PC-3 (cell line): Measurements from ENCODE around the gene CEP83. TPM values are rescaled to one million over a fixed set of nuclear protein-coding genes. Genes with fewer than 3 reads are reported as not detected.

Source experiments
- ATAC-seq: fragments of 200-7000 bp; cut with Tn5 transposase; 2 replicates; pipeline ENCODE4 v1.9.1; 2020; ENCODE audit warnings: mild to moderate bottlenecking, moderate library complexity
- BruUV-seq: library from RNA; stranded (reverse); fragments of 400-500 nt; replicated peaks from 2 replicates; lab custom pipeline; 2021; lab: Mats Ljungman, UMichigan
- CTCF ChIA-PET: fragments of 300-600 bp; sonication (Branson Sonifier 250); formaldehyde crosslinking; loops from one replicate; lab custom pipeline; 2022; ENCODE audit warnings: antibody characterized with exemption; lab: Charles Lee
- POLR2A ChIA-PET: fragments of 300-600 bp; sonication (Branson Sonifier 250); formaldehyde crosslinking; loops from one replicate; lab custom pipeline; 2022; ENCODE audit warnings: antibody characterized with exemption; ENCODE audit not compliant: unreplicated experiment; lab: Charles Lee
- DNase-seq: peaks from one replicate; pipeline ENCODE4 v3.0.0-alpha.2; 2015
- H2AFZ ChIP-seq: fragments of 300-600 bp; sonication (generic); 2 replicates; pipeline ENCODE4 v1.6.0; 2016; ENCODE audit warnings: antibody characterized with exemption, low read length
- H3F3A ChIP-seq: fragments of 300-600 bp; sonication (generic); one replicate; pipeline ENCODE4 v1.6.0; 2017; ENCODE audit warnings: antibody characterized with exemption, low read length, control low read depth, mild to moderate bottlenecking; ENCODE audit not compliant: unreplicated experiment
- H3K27ac ChIP-seq: fragments of 300-600 bp; sonication (generic); 2 replicates; pipeline ENCODE4 v1.5.1; 2016; ENCODE audit warnings: mild to moderate bottlenecking, low read length
- H3K27me3 ChIP-seq: fragments of 300-600 bp; sonication (generic); 2 replicates; pipeline ENCODE4 v1.6.1; 2016; ENCODE audit warnings: low read length, mixed read lengths
- H3K36me3 ChIP-seq: fragments of 300-600 bp; sonication (generic); 2 replicates; pipeline ENCODE4 v1.6.1; 2016; ENCODE audit warnings: low read depth, mixed run types, low read length, mixed read lengths
- H3K4me1 ChIP-seq: fragments of 300-600 bp; sonication (generic); 2 replicates; pipeline ENCODE4 v1.5.1; 2016; ENCODE audit warnings: low read length; ENCODE audit not compliant: insufficient read depth
- H3K4me2 ChIP-seq: fragments of 300-600 bp; sonication (generic); 2 replicates; pipeline ENCODE4 v1.6.0; 2016; ENCODE audit warnings: low read length
- H3K4me3 ChIP-seq: fragments of 300-600 bp; sonication (generic); 2 replicates; pipeline ENCODE4 v1.5.1; 2016; ENCODE audit warnings: mild to moderate bottlenecking, low read length, mixed read lengths
- H3K79me2 ChIP-seq: fragments of 300-600 bp; sonication (generic); 2 replicates; pipeline ENCODE4 v1.6.1; 2017; ENCODE audit warnings: low read length, mixed read lengths
- H3K9ac ChIP-seq: fragments of 300-600 bp; sonication (generic); 2 replicates; pipeline ENCODE4 v1.6.0; 2016; ENCODE audit warnings: mild to moderate bottlenecking, low read length
- H3K9me2 ChIP-seq: fragments of 300-600 bp; sonication (generic); replicated peaks from 2 replicates; pipeline ENCODE4 v1.6.1; 2016; ENCODE audit warnings: mixed run types, low read length, mixed read lengths
- H3K9me3 ChIP-seq: fragments of 300-600 bp; sonication (generic); 2 replicates; pipeline ENCODE4 v1.6.1; 2016; ENCODE audit warnings: low read length, mixed read lengths
- H4K20me1 ChIP-seq: fragments of 300-600 bp; sonication (generic); 2 replicates; pipeline ENCODE4 v1.6.1; 2016; ENCODE audit warnings: low read length, mixed read lengths
- CTCF ChIP-seq: fragments of 300-600 bp; sonication (generic); conservative IDR thresholded peaks from 2 replicates; pipeline ENCODE4 v1.5.1; 2017; ENCODE audit warnings: antibody characterized with exemption, low read depth, mild to moderate bottlenecking, low read length
- EZH2 ChIP-seq: fragments of 300-600 bp; sonication (generic); IDR thresholded peaks from one replicate; pipeline ENCODE4 v1.6.1; 2017; ENCODE audit warnings: antibody characterized with exemption, mild to moderate bottlenecking, low read length; ENCODE audit not compliant: unreplicated experiment
- EZH2phosphoT487 ChIP-seq: fragments of 300-600 bp; sonication (generic); IDR thresholded peaks from 2 replicates; pipeline ENCODE4 v1.6.1; 2018; ENCODE audit warnings: mild to moderate bottlenecking, antibody characterized with exemption, low read length, borderline replicate concordance
- intact Hi-C: fragments of 100-400 bp; cut with micrococcal nuclease; formaldehyde crosslinking; loops from 2 replicates; pipeline ENCODE4 v1.9.0; 2023
- total RNA-seq: library from RNA; depleted of rRNA; stranded (reverse); fragments of >200 nt; gene quantifications from 2 replicates; pipeline ENCODE4 v1.2.3, GENCODE V29; 2014

Gene CEP83
- total RNA-seq, 1 experiment from 2014 or later, result 11.8 TPM

DNA sequence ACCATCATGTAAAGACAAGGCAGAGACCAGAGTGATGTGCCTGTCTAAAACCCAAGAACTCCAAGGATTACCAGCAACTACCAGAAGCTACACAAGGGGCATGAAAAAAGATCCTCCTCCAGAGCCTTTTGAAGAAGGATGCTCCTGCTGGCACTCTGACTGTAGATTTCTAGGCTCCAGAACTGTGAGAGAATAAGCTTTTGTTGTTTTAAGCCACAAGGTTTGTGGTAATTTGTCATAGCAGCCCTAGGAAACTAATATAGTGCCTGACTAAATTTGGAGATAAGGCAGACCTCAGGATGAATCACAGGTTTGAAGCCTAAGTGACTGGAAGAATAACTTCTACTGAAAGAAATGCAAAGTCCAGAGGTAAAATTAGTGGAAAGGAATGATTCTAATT, 132.9 kb downstream of the CEP83 start:
- CTCF ChIA-PET, result interaction anchor here (0.6 kb wide), 1 partner anchor 10 kb away, joined by 3 read pairs; no protein-coding TSS in a partner anchor
- DNase-seq, result peak; percentile 70
- Histone ChIP-seq H3K9ac (no peak overlapping the region), H3K4me3 (no peak overlapping the region), H3K4me1 (peaks cover 14% of the 10 kb centered on the region), H3K27ac (no peak overlapping the region), H2AFZ (no peak overlapping the region), H3K4me2 (no peak overlapping the region), H3K9me3 (no peaks in the 10 kb centered on the region), H3F3A (no peaks in the 10 kb centered on the region), H3K36me3 (peaks cover 37% of the 10 kb centered on the region), H4K20me1 (no peaks in the 10 kb centered on the region), H3K9me2 (no peaks in the 10 kb centered on the region), H3K79me2 (no peaks in the 10 kb centered on the region), H3K27me3 (no peaks in the 10 kb centered on the region)
- POLR2A ChIA-PET, result no interaction called here
- ATAC-seq, result peak; percentile 70
- no TSS peak for BruUV-seq
- intact Hi-C loops, result no loop called here
- TF ChIP-seq CTCF (no peak), EZH2phosphoT487 (no peak), EZH2 (no peak)

- intact Hi-C loops, result no loop called here
- no peak overlapping the region for H3K27ac ChIP-seq
- DNase-seq (no peak), ATAC-seq (no peak)
- peaks cover 42% of the 10 kb centered on the region for H3K36me3 ChIP-seq
- ChIA-PET CTCF (interaction anchor here (0.6 kb wide), 1 partner anchor 10 kb away, joined by 3 read pairs; no protein-coding TSS in a partner anchor), POLR2A (no interaction called here)
- H4K20me1 ChIP-seq, result no peaks in the 10 kb centered on the region
- no peak overlapping the region for H3K9ac ChIP-seq
- H3K9me3 ChIP-seq, result 0 out of 2 replicates have a peak, but pooled peaks cover under 1% of the 10 kb centered on the region
- H3K4me3 ChIP-seq, result no peak overlapping the region
- no peaks in the 10 kb centered on the region for H3K27me3 ChIP-seq
- peaks cover 14% of the 10 kb centered on the region for H3K4me1 ChIP-seq
- BruUV-seq, result no TSS peak
- no peaks in the 10 kb centered on the region for H3K79me2 ChIP-seq
- H3K4me2 ChIP-seq, result no peak overlapping the region
- no peak overlapping the region for H2AFZ ChIP-seq
- no peaks in the 10 kb centered on the region for H3K9me2 ChIP-seq
- TF ChIP-seq EZH2, result no peak
- no peaks in the 10 kb centered on the region for H3F3A ChIP-seq
These were observed 133.4 kb downstream of the CEP83 start for GRCh38 chr12:94326234-94326633.

DNA sequence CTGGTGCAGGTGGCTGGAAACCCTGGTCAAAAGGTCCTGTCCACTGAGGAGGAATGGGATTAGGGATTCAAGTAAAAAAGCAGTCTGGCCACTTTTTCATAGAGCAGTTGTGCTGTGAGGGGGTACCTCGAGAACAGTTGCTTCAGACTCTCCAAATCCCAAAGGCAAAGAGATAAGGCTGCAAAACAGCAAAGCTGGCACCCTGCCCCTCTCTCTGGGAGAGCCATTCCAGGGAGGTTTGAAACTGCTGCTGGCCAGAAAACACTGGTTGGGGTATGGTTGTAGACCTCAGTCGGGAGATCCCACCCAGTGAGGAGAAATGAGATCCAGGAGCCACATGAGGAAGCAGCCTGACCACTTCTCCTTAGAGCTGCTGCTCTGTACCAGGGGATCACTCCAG, 137.3 kb downstream of the CEP83 start:
- H3K27ac ChIP-seq, result no peak overlapping the region
- ChIA-PET CTCF (no interaction called here), POLR2A (no interaction called here)
- no peaks in the 10 kb centered on the region for H3K79me2 ChIP-seq
- H3K9ac ChIP-seq, result no peak overlapping the region
- peaks cover 42% of the 10 kb centered on the region for H3K36me3 ChIP-seq
- DNase-seq (no peak), ATAC-seq (no peak)
- no peaks in the 10 kb centered on the region for H4K20me1 ChIP-seq
- peaks cover 13% of the 10 kb centered on the region for H3K4me1 ChIP-seq
- no peak overlapping the region for H3K4me3 ChIP-seq
- H3K27me3 ChIP-seq, result no peaks in the 10 kb centered on the region
- no peak overlapping the region for H2AFZ ChIP-seq
- no peaks in the 10 kb centered on the region for H3K9me2 ChIP-seq
- TF ChIP-seq EZH2 (no peak), CTCF (no peak), EZH2phosphoT487 (no peak)
- H3K9me3 ChIP-seq, result 0 out of 2 replicates have a peak, but pooled peaks cover 13% of the 10 kb centered on the region
- no peak overlapping the region for H3K4me2 ChIP-seq
- no TSS peak for BruUV-seq
- intact Hi-C loops, result no loop called here
- no peaks in the 10 kb centered on the region for H3F3A ChIP-seq
